ENCODE data around the gene CHTF8.

- TF ChIP-seq, protein P1, sequence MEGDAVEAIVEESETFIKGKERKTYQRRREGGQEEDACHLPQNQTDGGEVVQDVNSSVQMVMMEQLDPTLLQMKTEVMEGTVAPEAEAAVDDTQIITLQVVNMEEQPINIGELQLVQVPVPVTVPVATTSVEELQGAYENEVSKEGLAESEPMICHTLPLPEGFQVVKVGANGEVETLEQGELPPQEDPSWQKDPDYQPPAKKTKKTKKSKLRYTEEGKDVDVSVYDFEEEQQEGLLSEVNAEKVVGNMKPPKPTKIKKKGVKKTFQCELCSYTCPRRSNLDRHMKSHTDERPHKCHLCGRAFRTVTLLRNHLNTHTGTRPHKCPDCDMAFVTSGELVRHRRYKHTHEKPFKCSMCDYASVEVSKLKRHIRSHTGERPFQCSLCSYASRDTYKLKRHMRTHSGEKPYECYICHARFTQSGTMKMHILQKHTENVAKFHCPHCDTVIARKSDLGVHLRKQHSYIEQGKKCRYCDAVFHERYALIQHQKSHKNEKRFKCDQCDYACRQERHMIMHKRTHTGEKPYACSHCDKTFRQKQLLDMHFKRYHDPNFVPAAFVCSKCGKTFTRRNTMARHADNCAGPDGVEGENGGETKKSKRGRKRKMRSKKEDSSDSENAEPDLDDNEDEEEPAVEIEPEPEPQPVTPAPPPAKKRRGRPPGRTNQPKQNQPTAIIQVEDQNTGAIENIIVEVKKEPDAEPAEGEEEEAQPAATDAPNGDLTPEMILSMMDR (IDR thresholded peaks at IDR 0.05 in 8 of 11, conservative IDR thresholded peaks at IDR 0.05 in 3 of 11), result no peak
- no peak for TF ChIP-seq POLR2A (IDR thresholded peaks at IDR 0.05)
Observed at GRCh38 chr16:69111216-69111875, 21.0 kb downstream of the CHTF8 start.
